Measurements from ENCODE around the gene RSAD1. TPM values are rescaled to one million over a fixed set of nuclear protein-coding genes. Genes with fewer than 3 reads are reported as not detected.

Gene RSAD1
- total RNA-seq, 2 experiments from 2014 or later, result 44.6 to 44.7 TPM

GRCh38 chr17:50508573-50509460, 30.2 kb downstream of the RSAD1 start:
- ChIA-PET CTCF (interaction anchor here (1.5 kb wide), 1 partner anchor 29 kb away, joined by 8 read pairs; no protein-coding TSS in a partner anchor), POLR2A (no interaction called here)
- H3K4me1 ChIP-seq (ENCODE audit: insufficient read depth, low read length), result peaks cover 38% of the 10 kb centered on the region
- H3K9me3 ChIP-seq (ENCODE audit: control insufficient read depth in 1 of 2, insufficient read depth in 1 of 2, low read length in 2 of 2), result no peaks in the 10 kb centered on the region
- peak overlapping the region in 1 of 2 donors; percentile 36 for H3K27ac ChIP-seq (ENCODE audit: low read depth in 1 of 2, low read length in 2 of 2)
- Mint-ChIP-seq H3K27ac (peak overlapping the region; percentile 66), H3K4me1 (ENCODE audit: low read depth) (peaks cover 30% of the 10 kb centered on the region), H3K9me3 (no peaks in the 10 kb centered on the region), H3K4me3 (peak overlapping the region; percentile 77), H3K36me3 (ENCODE audit: low read depth) (no peaks in the 10 kb centered on the region), H3K27me3 (peaks cover 5% of the 10 kb centered on the region)
- H3K4me3 ChIP-seq (ENCODE audit: low read length), result peak overlapping the region; percentile 68
- no peaks in the 10 kb centered on the region for H3K36me3 ChIP-seq (ENCODE audit: insufficient read depth, low read length)
- DNase-seq (no peak), ATAC-seq (ENCODE audit: poor library complexity) (no peak)
- TF ChIP-seq CTCF (IDR thresholded peaks at IDR 0.05), result no peak
- intact Hi-C loops (cut with DNase I, micrococcal nuclease), result no loop called here
- H3K27me3 ChIP-seq (ENCODE audit: control insufficient read depth in 1 of 2, insufficient read depth in 2 of 2, low read length in 2 of 2), result no peaks in the 10 kb centered on the region

GRCh38 chr17:50511058-50511457, 32.4 kb downstream of the RSAD1 start:
- DNase-seq (peak in 8 of 14 experiments; percentile 5 to 78 (median 38)), ATAC-seq (ENCODE audit: poor library complexity) (peak; percentile 59)
- H3K27ac Mint-ChIP-seq, result peak overlapping the region; percentile 28
- Histone ChIP-seq H3K4me1 (ENCODE audit: insufficient read depth, low read length) (peaks cover 38% of the 10 kb centered on the region), H3K4me3 (ENCODE audit: low read length) (no peak overlapping the region), H3K9me3 (ENCODE audit: control insufficient read depth in 1 of 2, insufficient read depth in 1 of 2, low read length in 2 of 2) (no peaks in the 10 kb centered on the region), H3K27me3 (ENCODE audit: control insufficient read depth in 1 of 2, insufficient read depth in 2 of 2, low read length in 2 of 2) (no peaks in the 10 kb centered on the region), H3K36me3 (ENCODE audit: insufficient read depth, low read length) (no peaks in the 10 kb centered on the region), H3K27ac (ENCODE audit: low read depth in 1 of 2, low read length in 2 of 2) (no peak overlapping the region)
- intact Hi-C loops (cut with DNase I, micrococcal nuclease), result no loop called here
- H3K9me3 Mint-ChIP-seq, result no peaks in the 10 kb centered on the region
- ChIA-PET POLR2A (no interaction called here), CTCF (interaction anchor here (0.7 to 1.4 kb wide), 2 partner anchors 10 to 33 kb away, joined by 3 to 9 read pairs; partner anchors contain the start of gene RSAD1)
- H3K36me3 Mint-ChIP-seq (ENCODE audit: low read depth), result no peaks in the 10 kb centered on the region
- peak overlapping the region; percentile 70 for H3K4me3 Mint-ChIP-seq
- TF ChIP-seq CTCF (IDR thresholded peaks at IDR 0.05), result no peak
- H3K27me3 Mint-ChIP-seq, result peaks cover 5% of the 10 kb centered on the region
- H3K4me1 Mint-ChIP-seq (ENCODE audit: low read depth), result peaks cover 30% of the 10 kb centered on the region

- POLR2A ChIA-PET, result no interaction called here
- TF ChIP-seq CTCF (IDR thresholded peaks at IDR 0.05), result no peak
- H3K36me3 Mint-ChIP-seq (ENCODE audit: low read depth), result no peaks in the 10 kb centered on the region
- peaks cover 5% of the 10 kb centered on the region for H3K27me3 Mint-ChIP-seq
- CTCF ChIA-PET, result no interaction called here
- H3K4me3 Mint-ChIP-seq, result no peak overlapping the region
- Histone ChIP-seq H3K4me3 (ENCODE audit: low read length) (no peak overlapping the region), H3K27me3 (ENCODE audit: control insufficient read depth in 1 of 2, insufficient read depth in 2 of 2, low read length in 2 of 2) (no peaks in the 10 kb centered on the region), H3K9me3 (ENCODE audit: control insufficient read depth in 1 of 2, insufficient read depth in 1 of 2, low read length in 2 of 2) (no peaks in the 10 kb centered on the region), H3K36me3 (ENCODE audit: insufficient read depth, low read length) (no peaks in the 10 kb centered on the region), H3K27ac (ENCODE audit: low read depth in 1 of 2, low read length in 2 of 2) (no peak overlapping the region), H3K4me1 (ENCODE audit: insufficient read depth, low read length) (peaks cover 39% of the 10 kb centered on the region)
- H3K9me3 Mint-ChIP-seq, result no peaks in the 10 kb centered on the region
- ATAC-seq (ENCODE audit: poor library complexity) (no peak), DNase-seq (no peak)
- intact Hi-C loops (cut with DNase I, micrococcal nuclease), result no loop called here
- peaks cover 32% of the 10 kb centered on the region for H3K4me1 Mint-ChIP-seq (ENCODE audit: low read depth)
- H3K27ac Mint-ChIP-seq, result no peak overlapping the region
These were observed 34.8 kb downstream of the RSAD1 start for GRCh38 chr17:50513495-50513894.
